HG02571 (cell line): ENCODE data around the gene CLEC4F.

Source experiments
- ATAC-seq: cut with Tn5 transposase; IDR thresholded peaks from one replicate; pipeline ENCODE4 v1.9.1; 2021; ENCODE audit warnings: mild to moderate bottlenecking, moderate library complexity; ENCODE audit not compliant: unreplicated experiment

CLEC4F gene

GRCh38 chr2:70789304-70790135 lies 30.9 kb downstream of the CLEC4F start:
- no peak for ATAC-seq

- ATAC-seq, result no peak
These were observed 35.1 kb downstream of the CLEC4F start for GRCh38 chr2:70785137-70785911.

GRCh38 chr2:70784320-70784719 lies 36.1 kb downstream of the CLEC4F start:
- no peak for ATAC-seq

GRCh38 chr2:70779911-70780545 lies 40.4 kb downstream of the CLEC4F start:
- no peak for ATAC-seq

GRCh38 chr2:70779491-70779890 lies 40.9 kb downstream of the CLEC4F start:
- ATAC-seq, result no peak

- no peak for ATAC-seq
These were observed 41.7 kb downstream of the CLEC4F start for GRCh38 chr2:70778676-70779075.

GRCh38 chr2:70777450-70777849 lies 42.9 kb downstream of the CLEC4F start:
- no peak for ATAC-seq

- ATAC-seq, result no peak
These were observed 44.1 kb downstream of the CLEC4F start for GRCh38 chr2:70776266-70776665.

GRCh38 chr2:70775141-70775540 lies 45.3 kb downstream of the CLEC4F start:
- no peak for ATAC-seq

- no peak for ATAC-seq
These were observed 47.8 kb downstream of the CLEC4F start for GRCh38 chr2:70772486-70773155.

GRCh38 chr2:70771446-70771845 lies 49.0 kb downstream of the CLEC4F start:
- ATAC-seq, result no peak

GRCh38 chr2:70769450-70769849 lies 50.9 kb downstream of the CLEC4F start:
- ATAC-seq, result no peak

GRCh38 chr2:70768590-70769085 lies 51.8 kb downstream of the CLEC4F start:
- ATAC-seq, result no peak

- no peak for ATAC-seq
These were observed 52.5 kb downstream of the CLEC4F start, which contains the start of gene ADD2 for GRCh38 chr2:70767699-70768589. TSS of gene ADD2 (minus strand) at chr2:70768200. CDS start at chr2:70706408, 61,792 bp downstream.

GRCh38 chr2:70767079-70767698 lies 53.2 kb downstream of the CLEC4F start:
- ATAC-seq, result no peak

GRCh38 chr2:70766357-70767078 lies 53.9 kb downstream of the CLEC4F start:
- ATAC-seq, result no peak

- ATAC-seq, result no peak
These were observed 54.9 kb downstream of the CLEC4F start for GRCh38 chr2:70765507-70765906.

GRCh38 chr2:70759446-70759845 lies 61.0 kb downstream of the CLEC4F start:
- ATAC-seq, result no peak
